H1 (cell line): ENCODE measurements around the gene CELF3. TPM values are rescaled to one million over a fixed set of nuclear protein-coding genes. Genes with fewer than 3 reads are reported as not detected.

Experiments
- E2F6 ChIP-seq: IDR thresholded peaks from 2 replicates; pipeline ENCODE4 v1.6.1; 2012; ENCODE audit warnings: inconsistent platforms
- polyA plus RNA-seq, 7 experiments: library from polyadenylated mRNA; depleted of rRNA in 3 of 7; stranded (reverse) in 5 of 7; unstranded in 2 of 7; fragments of >200 nt in 5 of 7; fragments of 200-250 nt in 2 of 7; gene quantifications; 1 replicate in 5 of 7; 2 replicates in 1 of 7; 4 replicates in 1 of 7; pipeline versions ENCODE4 v1.2.1 to v1.2.3, GENCODE V29; 2011 to 2013; ENCODE audit warnings: missing spikeins in 2 of 7, mixed read lengths in 2 of 7
- total RNA-seq: library from RNA; stranded (reverse); fragmentation: NEBNext Ultra II Directional; extraction: Animal tissue kit (Norgen Biotek cat#: 25700); gene quantifications from 2 replicates; pipeline ENCODE4 v1.2.1, GENCODE V29; 2021

Gene CELF3
- total and polyA plus RNA-seq, 2 of the 8 experiments (the other 6 are each of a cell fraction or from before 2014, with no cell fraction given), result 0.34 to 1.2 TPM

- no peak for TF ChIP-seq E2F6
These were observed 42.6 kb upstream of the CELF3 start (continued) for GRCh38 chr1:151759241-151759640.
